CD8-positive, alpha-beta memory T cell (primary cell): ENCODE results near the gene FNDC4. TPM values are rescaled to one million over a fixed set of nuclear protein-coding genes. Genes with fewer than 3 reads are reported as not detected.

Experiments
- polyA plus RNA-seq: library from polyadenylated mRNA; unstranded; fragments of 300-500 nt; fragmentation: Illumina TruSeq; gene quantifications from one replicate; pipeline ENCODE4 v1.2.3, GENCODE V29; 2021
- total RNA-seq, 2 experiments: library from RNA; stranded (reverse); gene quantifications; one replicate each; pipeline ENCODE4 v1.2.3, GENCODE V29; 2021

Gene FNDC4
- total and polyA plus RNA-seq, 3 experiments from 2014 or later, result 0.15 TPM; not detected in 2

Other genes starting within 250 kb of the FNDC4 start
- gene SLC30A3, start 232.2 kb downstream of the FNDC4 start, total RNA-seq, result under 1 TPM; 0.33 to 0.55 TPM
- not detected for gene SLC30A3, start 232.2 kb downstream of the FNDC4 start, polyA plus RNA-seq
- gene DNAJC5G, start 219.8 kb downstream of the FNDC4 start, total RNA-seq, result not detected
- not detected for gene DNAJC5G, start 219.8 kb downstream of the FNDC4 start, polyA plus RNA-seq
- gene TRIM54, start 212.8 kb downstream of the FNDC4 start, total RNA-seq, result under 1 TPM; 0.22 TPM
- gene TRIM54, start 212.8 kb downstream of the FNDC4 start, polyA plus RNA-seq, result not detected
- gene UCN, start 186.8 kb downstream of the FNDC4 start, total RNA-seq, result 1 to 10 TPM; 1.7 to 2.6 TPM
- 0.71 TPM for gene UCN, start 186.8 kb downstream of the FNDC4 start, polyA plus RNA-seq
- gene MPV17, start 172.1 kb downstream of the FNDC4 start, total RNA-seq, result 10 to 100 TPM; 85.9 to 86.4 TPM
- gene MPV17, start 172.1 kb downstream of the FNDC4 start, polyA plus RNA-seq, result 118 TPM
- 10 to 100 TPM; 76.7 to 81.7 TPM for gene GTF3C2, start 138.4 kb downstream of the FNDC4 start, total RNA-seq
- 43.5 TPM for gene GTF3C2, start 138.4 kb downstream of the FNDC4 start, polyA plus RNA-seq
- 10 to 100 TPM; 46.6 to 47.1 TPM for gene EIF2B4, start 124.9 kb downstream of the FNDC4 start, total RNA-seq
- gene EIF2B4, start 124.9 kb downstream of the FNDC4 start, polyA plus RNA-seq, result 32.7 TPM
- 100 to 1,000 TPM; 122 to 130 TPM for gene SNX17, start 124.6 kb downstream of the FNDC4 start, total RNA-seq
- 211 TPM for gene SNX17, start 124.6 kb downstream of the FNDC4 start, polyA plus RNA-seq
- gene ZNF513, start 114.5 kb downstream of the FNDC4 start, total RNA-seq, result 1 to 10 TPM; 9.2 to 9.9 TPM
- 4.7 TPM for gene ZNF513, start 114.5 kb downstream of the FNDC4 start, polyA plus RNA-seq
- 100 to 1,000 TPM; 189 to 191 TPM for gene PPM1G, start 85.6 kb downstream of the FNDC4 start, total RNA-seq
- 104 TPM for gene PPM1G, start 85.6 kb downstream of the FNDC4 start, polyA plus RNA-seq
- 10 to 100 TPM; 77.2 to 81.0 TPM for gene NRBP1, start 66.6 kb downstream of the FNDC4 start, total RNA-seq
- gene NRBP1, start 66.6 kb downstream of the FNDC4 start, polyA plus RNA-seq, result 128 TPM
- 1 to 10 TPM; 4.0 to 5.4 TPM for gene KRTCAP3, start 52.8 kb downstream of the FNDC4 start, total RNA-seq
- 0.71 TPM for gene KRTCAP3, start 52.8 kb downstream of the FNDC4 start, polyA plus RNA-seq
- gene IFT172, start 5.5 kb downstream of the FNDC4 start, total RNA-seq, result 10 to 100 TPM; 12.0 to 13.8 TPM
- gene IFT172, start 5.5 kb downstream of the FNDC4 start, polyA plus RNA-seq, result 5.3 TPM
- gene GCKR, start 1.6 kb upstream of the FNDC4 start, total RNA-seq, result not detected
- not detected for gene GCKR, start 1.6 kb upstream of the FNDC4 start, polyA plus RNA-seq
- gene ZNF512, start 87.8 kb upstream of the FNDC4 start, total RNA-seq, result 10 to 100 TPM; 20.6 to 21.8 TPM
- 39.1 TPM for gene ZNF512, start 87.8 kb upstream of the FNDC4 start, polyA plus RNA-seq
- gene CCDC121, start 133.8 kb upstream of the FNDC4 start, total RNA-seq, result under 1 TPM; 0.20 to 0.58 TPM
- 0.62 TPM for gene CCDC121, start 133.8 kb upstream of the FNDC4 start, polyA plus RNA-seq
- 10 to 100 TPM; 67.3 to 70.5 TPM for gene GPN1, start 133.8 kb upstream of the FNDC4 start, total RNA-seq
- gene GPN1, start 133.8 kb upstream of the FNDC4 start, polyA plus RNA-seq, result 63.6 TPM
- 10 to 100 TPM; 31.1 to 33.6 TPM for gene SUPT7L, start 168.4 kb upstream of the FNDC4 start, total RNA-seq
- gene SUPT7L, start 168.4 kb upstream of the FNDC4 start, polyA plus RNA-seq, result 24.6 TPM
- gene SLC4A1AP, start 168.7 kb upstream of the FNDC4 start, total RNA-seq, result 10 to 100 TPM; 28.6 to 29.6 TPM
- gene SLC4A1AP, start 168.7 kb upstream of the FNDC4 start, polyA plus RNA-seq, result 29.1 TPM